GM12873 (cell line): ENCODE data around the gene MVK.

Experiments
- CTCF ChIP-seq: IDR thresholded peaks from 2 replicates; pipeline ENCODE4 v1.5.1; 2012; ENCODE audit warnings: low read depth, mild to moderate bottlenecking, moderate library complexity, low read length, control low read depth; ENCODE audit not compliant: insufficient read depth; ENCODE audit errors: missing control alignments

MVK gene

GRCh38 chr12:109597795-109598427, 24.3 kb downstream of the MVK start:
- TF ChIP-seq CTCF = peak; percentile 97

- no peak for TF ChIP-seq CTCF
These were observed 24.8 kb downstream of the MVK start for GRCh38 chr12:109598428-109598854.

- no peak for TF ChIP-seq CTCF
These were observed 25.5 kb downstream of the MVK start for GRCh38 chr12:109599087-109599486.

DNA sequence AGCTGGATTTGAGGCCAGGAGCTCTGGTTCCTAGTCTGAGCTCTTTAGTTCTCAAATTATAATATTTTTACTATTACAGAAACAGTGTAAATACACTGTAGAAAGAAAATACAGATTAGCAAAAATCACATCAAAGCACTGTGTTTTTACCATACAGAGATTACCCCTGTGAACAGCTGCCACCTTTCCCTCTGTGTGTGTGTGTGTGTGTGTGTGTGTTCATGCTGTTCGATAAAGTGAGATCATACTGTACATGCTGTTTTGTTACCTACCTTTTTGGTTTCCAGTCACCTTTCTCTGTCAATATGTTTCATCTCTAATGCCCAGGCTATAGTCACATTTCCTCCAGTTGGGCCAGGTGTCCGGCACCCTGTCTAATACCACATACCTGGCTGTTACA, 26.9 kb downstream of the MVK start:
- TF ChIP-seq CTCF = no peak

GRCh38 chr12:109600995-109601394, 27.4 kb downstream of the MVK start:
- no peak for TF ChIP-seq CTCF

GRCh38 chr12:109601557-109601956, 28.0 kb downstream of the MVK start:
- TF ChIP-seq CTCF = no peak

DNA sequence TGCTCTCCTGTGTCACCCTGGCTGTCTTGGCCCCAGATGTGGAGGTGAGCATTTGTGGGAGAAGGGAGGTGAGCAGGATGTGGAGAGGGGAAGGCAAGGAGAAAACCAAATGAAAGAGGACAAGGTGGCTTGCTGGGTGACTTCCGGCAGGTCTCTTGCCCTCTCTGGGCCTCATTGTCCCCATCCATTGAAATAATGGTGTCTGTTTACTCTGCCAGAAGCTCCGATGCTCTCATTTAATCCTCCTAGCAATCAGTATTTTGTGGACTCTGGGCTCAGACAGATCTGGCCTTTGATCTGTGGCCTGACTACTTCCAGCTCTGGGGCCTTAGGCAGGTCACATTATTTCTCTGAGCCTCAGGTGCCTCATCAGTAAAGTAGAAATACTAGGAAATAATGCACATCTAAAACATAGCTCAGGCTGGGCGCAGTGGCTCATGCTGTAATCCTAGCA, 30.6 kb downstream of the MVK start:
- TF ChIP-seq CTCF = no peak
